SU-DHL-6 (cell line): ENCODE results near the gene HOXA7.

Experiments
- H2AFZ ChIP-seq: fragments of 200-600 bp; sonication (generic); 2 replicates; pipeline ENCODE4 v1.6.1; 2014; ENCODE audit warnings: low read depth, mild to moderate bottlenecking, moderate library complexity, mixed read lengths, antibody characterized with exemption, low read length; ENCODE audit not compliant: severe bottlenecking
- H3F3A ChIP-seq: fragments of 200-600 bp; shearing (Covaris generic); 2 replicates; pipeline ENCODE4 v1.6.0; 2016; ENCODE audit warnings: antibody characterized with exemption, mild to moderate bottlenecking; ENCODE audit not compliant: insufficient read depth
- H3K27ac ChIP-seq: fragments of 200-600 bp; sonication (generic); 2 replicates; pipeline ENCODE4 v1.5.1; 2016; ENCODE audit warnings: low read depth, mild to moderate bottlenecking, low read length, moderate library complexity, mixed read lengths
- H3K27me3 ChIP-seq: fragments of 200-600 bp; sonication (generic), shearing (Covaris generic); 2 replicates; pipeline ENCODE4 v1.6.0; 2014; ENCODE audit warnings: mild to moderate bottlenecking, low read length
- H3K36me3 ChIP-seq: fragments of 200-600 bp; sonication (generic); 2 replicates; pipeline ENCODE4 v1.6.1; 2014; ENCODE audit warnings: mild to moderate bottlenecking, low read length, mixed read lengths
- H3K4me2 ChIP-seq: fragments of 300-600, 200-600 bp; shearing (Covaris generic), sonication (generic); 2 replicates; pipeline ENCODE4 v1.6.0; 2014; ENCODE audit warnings: low read length, low read depth, mild to moderate bottlenecking; ENCODE audit not compliant: poor library complexity, severe bottlenecking
- H3K4me3 ChIP-seq: fragments of 200-600 bp; sonication (generic); 2 replicates; pipeline ENCODE4 v1.5.1; 2014; ENCODE audit warnings: antibody characterized with exemption, low read length, mild to moderate bottlenecking, mixed read lengths; ENCODE audit not compliant: insufficient read depth, poor library complexity, severe bottlenecking
- H3K79me2 ChIP-seq: fragments of 200-600 bp; sonication (generic); 2 replicates; pipeline ENCODE4 v1.6.1; 2014; ENCODE audit warnings: mild to moderate bottlenecking, low read length, moderate library complexity; ENCODE audit not compliant: insufficient read depth
- H3K9ac ChIP-seq: fragments of 200-600 bp; sonication (generic); 2 replicates; pipeline ENCODE4 v1.7.0; 2014; ENCODE audit warnings: mild to moderate bottlenecking, low read length
- H3K9me2 ChIP-seq: fragments of 200-600 bp; sonication (generic); replicated peaks from 2 replicates; pipeline ENCODE4 v1.6.1; 2014; ENCODE audit warnings: low read length; ENCODE audit not compliant: insufficient read depth
- H3K9me3 ChIP-seq: fragments of 200-600 bp; sonication (generic); 2 replicates; pipeline ENCODE4 v1.6.1; 2014; ENCODE audit warnings: low read length, mixed read lengths; ENCODE audit not compliant: insufficient read depth
- H4K20me1 ChIP-seq: fragments of 200-600 bp; sonication (generic); 2 replicates; pipeline ENCODE4 v1.6.1; 2014; ENCODE audit warnings: low read depth, mild to moderate bottlenecking, antibody characterized with exemption, low read length, moderate library complexity, mixed read lengths
- CTCF ChIP-seq: fragments of 200-600 bp; sonication (generic); IDR thresholded peaks from one replicate; pipeline ENCODE4 v1.5.1; 2017; ENCODE audit warnings: antibody characterized with exemption, mild to moderate bottlenecking, low read length, moderate library complexity; ENCODE audit not compliant: insufficient read depth, poor library complexity, severe bottlenecking
- EZH2phosphoT487 ChIP-seq: fragments of 200-600 bp; sonication (generic), shearing (Covaris generic); conservative IDR thresholded peaks from 2 replicates; pipeline ENCODE4 v1.6.1; 2018; ENCODE audit warnings: mild to moderate bottlenecking, antibody characterized with exemption, low read length, moderate library complexity, mixed read lengths

The HOXA7 gene

GRCh38 chr7:27130540-27131389 is 25.7 kb downstream of the HOXA7 start, which contains the start of gene HOXA4:
HOXA4 (minus strand) TSS chr7:27130757; CDS start chr7:27130733, 24 bp downstream.
- H3K4me2 ChIP-seq = peak within 1 kb of the TSS; percentile 65
- peak within 1 kb of the TSS; percentile 82 for H3K4me3 ChIP-seq
- H2AFZ ChIP-seq = peak within 1 kb of the TSS; percentile 95
- peak within 1 kb of the TSS; percentile 86 for H3K27ac ChIP-seq
- no peaks in the 10 kb centered on the region for H3K36me3 ChIP-seq
- H3K79me2 ChIP-seq = no peaks in the 10 kb centered on the region
- peaks cover 7% of the 10 kb centered on the region; the same call in 1 of the 2 replicates for H3F3A ChIP-seq
- H3K9ac ChIP-seq = peak within 1 kb of the TSS; percentile 84
- no peaks in the 10 kb centered on the region for H3K9me2 ChIP-seq
- no peaks in the 10 kb centered on the region for H3K27me3 ChIP-seq
- no peaks in the 10 kb centered on the region for H3K9me3 ChIP-seq
- no peaks in the 10 kb centered on the region for H4K20me1 ChIP-seq
- no peak for TF ChIP-seq CTCF

DNA sequence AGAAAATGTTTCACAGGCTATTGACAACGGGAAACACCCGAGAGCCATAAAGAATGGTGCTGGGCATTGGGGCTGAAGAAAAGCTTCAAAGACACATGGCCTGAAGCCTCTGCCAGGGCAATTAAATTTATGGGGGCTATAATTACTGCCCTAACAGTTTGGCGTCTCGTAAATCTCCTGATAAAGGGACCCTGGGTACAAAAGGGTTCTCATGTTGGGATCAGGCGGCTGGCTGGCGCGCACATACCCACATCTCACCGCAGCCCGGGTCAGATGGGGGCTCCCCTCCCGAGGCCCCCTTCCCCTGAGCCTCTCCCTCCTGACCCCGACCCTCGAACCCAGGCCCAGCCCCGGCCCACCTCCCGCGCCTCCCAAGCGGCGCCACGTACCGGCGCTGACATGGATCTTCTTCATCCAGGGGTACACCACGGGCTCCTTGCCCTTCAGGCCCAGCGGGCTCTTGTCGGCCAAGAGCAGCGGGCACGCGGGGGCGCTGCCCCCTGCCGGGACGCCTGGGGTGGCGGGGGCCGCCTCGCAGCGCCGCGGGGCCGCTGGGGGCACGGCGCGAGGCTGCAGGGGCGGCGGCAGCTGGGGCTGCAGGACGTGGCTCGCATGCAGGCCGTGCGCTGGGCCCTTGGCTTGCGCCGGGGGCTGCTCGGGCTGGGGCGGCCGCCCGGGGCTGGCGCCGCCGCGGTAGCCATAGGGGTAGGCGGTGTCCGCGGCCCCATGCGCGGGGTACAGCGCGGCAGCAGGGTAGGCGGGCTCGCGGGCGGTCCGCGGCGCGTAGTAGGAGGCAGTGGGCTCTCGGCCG is 26.5 kb downstream of the HOXA7 start:
- H3K4me3 ChIP-seq = peak overlapping the region; percentile 82

More for the DNA sequence above, 26.5 kb downstream of the HOXA7 start:
- Histone ChIP-seq H2AFZ (peak overlapping the region; percentile 74), H3K27me3 (no peaks in the 10 kb centered on the region), H4K20me1 (no peaks in the 10 kb centered on the region), H3K9ac (peak overlapping the region; percentile 84), H3K36me3 (no peaks in the 10 kb centered on the region), H3K9me3 (no peaks in the 10 kb centered on the region), H3K4me2 (peak overlapping the region; percentile 65), H3K9me2 (no peaks in the 10 kb centered on the region), H3K79me2 (no peaks in the 10 kb centered on the region), H3F3A (peaks cover 7% of the 10 kb centered on the region; the same call in 1 of the 2 replicates), H3K27ac (peak overlapping the region; percentile 86)
- TF ChIP-seq CTCF (peak; percentile 58), EZH2phosphoT487 (no peak)
